HepG2 (cell line): ENCODE measurements around the gene HOXA5. TPM values are rescaled to one million over a fixed set of nuclear protein-coding genes. Genes with fewer than 3 reads are reported as not detected.

Experiments
- CEBPG ChIP-seq: IDR thresholded peaks from 2 replicates; pipeline ENCODE4 v1.6.1; 2016
- HDAC1 ChIP-seq: sonication (generic); formaldehyde crosslinking; IDR thresholded peaks from 2 replicates; pipeline ENCODE4 v1.5.1; 2020; ENCODE audit warnings: mild to moderate bottlenecking, missing genetic modification reagents
- HMGA1 ChIP-seq: sonication (generic); formaldehyde crosslinking; conservative IDR thresholded peaks from 2 replicates; pipeline ENCODE4 v1.4.0; 2020; ENCODE audit warnings: missing genetic modification reagents
- KLF11 ChIP-seq: IDR thresholded peaks from 2 replicates; pipeline ENCODE4 v1.6.1; 2016; ENCODE audit warnings: missing compliant biosample characterization
- KLF16 ChIP-seq, 2 experiments: sonication (generic) in 1 of 2; formaldehyde crosslinking in 1 of 2; IDR thresholded peaks; 2 replicates each; pipeline versions ENCODE4 v1.6.1 to v1.8.0; 2016 to 2023; ENCODE audit warnings: missing genetic modification reagents in 2 of 2, missing compliant biosample characterization in 1 of 2
- MIER3 ChIP-seq: IDR thresholded peaks from 2 replicates; pipeline ENCODE4 v1.6.1; 2016; ENCODE audit warnings: missing compliant biosample characterization, borderline replicate concordance
- NR2F1 ChIP-seq, 2 experiments: fragments of 450-650 bp in 1 of 2; formaldehyde crosslinking in 1 of 2; IDR thresholded peaks; 2 replicates each; pipeline versions ENCODE4 v1.5.0 to v1.6.1; 2016 to 2020; ENCODE audit warnings: mild to moderate bottlenecking in 1 of 2, missing compliant biosample characterization in 1 of 2, missing genetic modification reagents in 1 of 2, moderate library complexity in 1 of 2
- NRL ChIP-seq: sonication (generic); formaldehyde crosslinking; IDR thresholded peaks from 2 replicates; pipeline ENCODE4 v1.5.0; 2020; ENCODE audit warnings: missing genetic modification reagents, mild to moderate bottlenecking, moderate library complexity, borderline replicate concordance
- RAD21 ChIP-seq: fragments of 450-650 bp; formaldehyde crosslinking; IDR thresholded peaks from 2 replicates; pipeline ENCODE4 v1.5.0; 2020; ENCODE audit warnings: mild to moderate bottlenecking
- SNRNP70 ChIP-seq: fragments of 200-400 bp; formaldehyde crosslinking; IDR thresholded peaks from 2 replicates; pipeline ENCODE4 v1.6.1; 2017; ENCODE audit warnings: mild to moderate bottlenecking, low read depth, low read length, moderate library complexity
- TBP ChIP-seq: sonication (generic); formaldehyde crosslinking; IDR thresholded peaks from 2 replicates; pipeline ENCODE4 v1.5.0; 2020; ENCODE audit warnings: missing genetic modification reagents
- ZFAT ChIP-seq: sonication (generic); formaldehyde crosslinking; conservative IDR thresholded peaks from 2 replicates; pipeline ENCODE4 v1.8.1; 2023; ENCODE audit warnings: missing genetic modification reagents, inconsistent platforms
- ZFP36L1 ChIP-seq: sonication (generic); formaldehyde crosslinking; IDR thresholded peaks from 2 replicates; pipeline ENCODE4 v1.8.0; 2022; ENCODE audit warnings: mild to moderate bottlenecking, missing genetic modification reagents, moderate library complexity
- ZNF124 ChIP-seq: sonication (generic); formaldehyde crosslinking; IDR thresholded peaks from 2 replicates; pipeline ENCODE4 v1.4.0; 2020; ENCODE audit warnings: missing genetic modification reagents
- ZNF282 ChIP-seq: fragments of 450-650 bp; IDR thresholded peaks from 2 replicates; pipeline ENCODE4 v1.6.1; 2018; ENCODE audit not compliant: partially characterized antibody
- ZNF382 ChIP-seq: sonication (generic); formaldehyde crosslinking; IDR thresholded peaks from 2 replicates; pipeline ENCODE4 v1.5.0; 2020; ENCODE audit warnings: missing genetic modification reagents, mild to moderate bottlenecking, borderline replicate concordance
- ZNF510 ChIP-seq: sonication (generic); formaldehyde crosslinking; IDR thresholded peaks from 2 replicates; pipeline ENCODE4 v1.4.0; 2020; ENCODE audit warnings: low read depth, mild to moderate bottlenecking, missing genetic modification reagents
- ZNF746 ChIP-seq: sonication (generic); formaldehyde crosslinking; IDR thresholded peaks from 2 replicates; pipeline ENCODE4 v1.8.0; 2022; ENCODE audit warnings: mild to moderate bottlenecking, missing genetic modification reagents
- ZSCAN9 ChIP-seq: IDR thresholded peaks from 2 replicates; pipeline ENCODE4 v1.6.1; 2016; ENCODE audit warnings: borderline replicate concordance
- polyA plus RNA-seq, 8 experiments: library from polyadenylated mRNA; depleted of rRNA in 3 of 8; stranded (reverse) in 7 of 8; unstranded in 1 of 8; fragments of >200 nt; fragmentation: Illumina TruSeq in 4 of 8; extraction: Trizol in 4 of 8; gene quantifications; 2 replicates each; pipeline versions ENCODE4 v1.2.1 to v1.2.3, GENCODE V29; 2011 to 2016; ENCODE audit warnings: low read depth in 4 of 8, missing spikeins in 1 of 8, mixed read lengths in 1 of 8; ENCODE audit not compliant: insufficient read depth in 1 of 8
- total RNA-seq, 5 experiments: library from RNA; depleted of rRNA; stranded (reverse); fragments of >200 nt; fragmentation: Illumina TruSeq; extraction: Trizol; gene quantifications; 2 replicates each; pipeline ENCODE4 v1.2.3, GENCODE V29; 2016; ENCODE audit warnings: low read depth in 1 of 5
- TF ChIP-seq, protein P1 (sequence below): sonication (generic); formaldehyde crosslinking; IDR thresholded peaks from 2 replicates; pipeline ENCODE4 v1.5.0; 2020; ENCODE audit warnings: mild to moderate bottlenecking, missing genetic modification reagents, borderline replicate concordance
- TF ChIP-seq, protein P2 (sequence below): sonication (generic); formaldehyde crosslinking; IDR thresholded peaks from 2 replicates; pipeline ENCODE4 v1.4.0; 2020; ENCODE audit warnings: mild to moderate bottlenecking, missing genetic modification reagents

HOXA5 gene
- total and polyA plus RNA-seq, 2 of the 13 experiments (the other 11 are each of a cell fraction or from before 2014, with no cell fraction given) = 3.2 to 3.6 TPM

DNA sequence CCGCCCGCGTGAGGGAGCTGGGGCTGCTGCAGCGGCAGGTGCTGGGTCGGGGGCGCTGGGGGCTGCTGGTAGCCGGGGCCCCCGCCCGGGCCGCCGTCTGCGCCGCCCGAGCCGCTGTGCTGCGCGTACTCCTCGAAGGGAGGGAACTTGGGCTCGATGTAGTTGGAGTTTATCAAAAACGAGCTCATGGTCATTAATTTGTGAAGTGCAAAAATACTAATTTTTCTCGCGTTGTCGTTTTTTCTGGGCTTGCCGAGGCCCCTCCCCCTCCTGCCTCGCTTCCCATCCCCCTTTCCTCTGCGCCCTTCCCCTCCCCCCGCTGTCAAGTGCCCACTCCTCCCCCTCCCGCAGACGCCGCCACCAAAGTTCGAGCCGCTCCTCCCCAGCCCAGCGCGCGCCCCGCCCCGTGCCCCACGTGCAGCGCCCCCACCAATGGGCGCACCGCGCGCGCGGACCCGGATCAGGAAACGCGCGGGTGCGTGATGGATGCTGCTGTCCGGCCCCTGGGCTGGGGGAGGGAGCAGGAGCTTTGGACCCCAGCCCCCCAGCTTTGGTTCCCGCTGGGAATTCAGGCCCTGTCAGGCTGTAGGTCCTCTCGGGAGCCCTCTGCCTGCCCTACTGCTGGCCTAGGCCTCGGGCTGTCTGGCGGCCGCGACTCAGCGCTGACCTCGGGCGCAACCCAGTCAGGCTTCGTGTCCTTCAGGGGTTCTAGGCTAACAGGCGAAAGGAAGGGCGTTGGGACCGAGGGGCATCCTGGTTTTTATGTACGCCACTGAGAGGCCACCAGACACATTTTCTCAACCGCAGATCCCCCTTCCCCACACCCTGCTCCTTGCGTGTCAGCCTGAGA lies 12.7 kb downstream of the HOXA5 start, which contains the start of gene HOXA4 (continued):
- TF ChIP-seq, protein P1, sequence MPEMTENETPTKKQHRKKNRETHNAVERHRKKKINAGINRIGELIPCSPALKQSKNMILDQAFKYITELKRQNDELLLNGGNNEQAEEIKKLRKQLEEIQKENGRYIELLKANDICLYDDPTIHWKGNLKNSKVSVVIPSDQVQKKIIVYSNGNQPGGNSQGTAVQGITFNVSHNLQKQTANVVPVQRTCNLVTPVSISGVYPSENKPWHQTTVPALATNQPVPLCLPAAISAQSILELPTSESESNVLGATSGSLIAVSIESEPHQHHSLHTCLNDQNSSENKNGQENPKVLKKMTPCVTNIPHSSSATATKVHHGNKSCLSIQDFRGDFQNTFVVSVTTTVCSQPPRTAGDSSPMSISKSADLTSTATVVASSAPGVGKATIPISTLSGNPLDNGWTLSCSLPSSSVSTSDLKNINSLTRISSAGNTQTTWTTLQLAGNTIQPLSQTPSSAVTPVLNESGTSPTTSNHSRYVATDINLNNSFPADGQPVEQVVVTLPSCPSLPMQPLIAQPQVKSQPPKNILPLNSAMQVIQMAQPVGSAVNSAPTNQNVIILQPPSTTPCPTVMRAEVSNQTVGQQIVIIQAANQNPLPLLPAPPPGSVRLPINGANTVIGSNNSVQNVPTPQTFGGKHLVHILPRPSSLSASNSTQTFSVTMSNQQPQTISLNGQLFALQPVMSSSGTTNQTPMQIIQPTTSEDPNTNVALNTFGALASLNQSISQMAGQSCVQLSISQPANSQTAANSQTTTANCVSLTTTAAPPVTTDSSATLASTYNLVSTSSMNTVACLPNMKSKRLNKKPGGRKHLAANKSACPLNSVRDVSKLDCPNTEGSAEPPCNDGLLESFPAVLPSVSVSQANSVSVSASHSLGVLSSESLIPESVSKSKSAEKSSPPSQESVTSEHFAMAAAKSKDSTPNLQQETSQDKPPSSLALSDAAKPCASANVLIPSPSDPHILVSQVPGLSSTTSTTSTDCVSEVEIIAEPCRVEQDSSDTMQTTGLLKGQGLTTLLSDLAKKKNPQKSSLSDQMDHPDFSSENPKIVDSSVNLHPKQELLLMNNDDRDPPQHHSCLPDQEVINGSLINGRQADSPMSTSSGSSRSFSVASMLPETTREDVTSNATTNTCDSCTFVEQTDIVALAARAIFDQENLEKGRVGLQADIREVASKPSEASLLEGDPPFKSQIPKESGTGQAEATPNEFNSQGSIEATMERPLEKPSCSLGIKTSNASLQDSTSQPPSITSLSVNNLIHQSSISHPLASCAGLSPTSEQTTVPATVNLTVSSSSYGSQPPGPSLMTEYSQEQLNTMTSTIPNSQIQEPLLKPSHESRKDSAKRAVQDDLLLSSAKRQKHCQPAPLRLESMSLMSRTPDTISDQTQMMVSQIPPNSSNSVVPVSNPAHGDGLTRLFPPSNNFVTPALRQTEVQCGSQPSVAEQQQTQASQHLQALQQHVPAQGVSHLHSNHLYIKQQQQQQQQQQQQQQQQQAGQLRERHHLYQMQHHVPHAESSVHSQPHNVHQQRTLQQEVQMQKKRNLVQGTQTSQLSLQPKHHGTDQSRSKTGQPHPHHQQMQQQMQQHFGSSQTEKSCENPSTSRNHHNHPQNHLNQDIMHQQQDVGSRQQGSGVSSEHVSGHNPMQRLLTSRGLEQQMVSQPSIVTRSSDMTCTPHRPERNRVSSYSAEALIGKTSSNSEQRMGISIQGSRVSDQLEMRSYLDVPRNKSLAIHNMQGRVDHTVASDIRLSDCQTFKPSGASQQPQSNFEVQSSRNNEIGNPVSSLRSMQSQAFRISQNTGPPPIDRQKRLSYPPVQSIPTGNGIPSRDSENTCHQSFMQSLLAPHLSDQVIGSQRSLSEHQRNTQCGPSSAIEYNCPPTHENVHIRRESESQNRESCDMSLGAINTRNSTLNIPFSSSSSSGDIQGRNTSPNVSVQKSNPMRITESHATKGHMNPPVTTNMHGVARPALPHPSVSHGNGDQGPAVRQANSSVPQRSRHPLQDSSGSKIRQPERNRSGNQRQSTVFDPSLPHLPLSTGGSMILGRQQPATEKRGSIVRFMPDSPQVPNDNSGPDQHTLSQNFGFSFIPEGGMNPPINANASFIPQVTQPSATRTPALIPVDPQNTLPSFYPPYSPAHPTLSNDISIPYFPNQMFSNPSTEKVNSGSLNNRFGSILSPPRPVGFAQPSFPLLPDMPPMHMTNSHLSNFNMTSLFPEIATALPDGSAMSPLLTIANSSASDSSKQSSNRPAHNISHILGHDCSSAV (CRISPR knock-in tag) = no peak
- no peak for TF ChIP-seq CEBPG (CRISPR knock-in tag)
- TF ChIP-seq RAD21 = peak; percentile 50; the same call in 1 of the 2 replicates
- TF ChIP-seq ZNF510 = no peak
- peak; percentile 95 for TF ChIP-seq HDAC1 (CRISPR knock-in tag)
- peak; percentile 68; the same call in 1 of the 2 replicates for TF ChIP-seq ZNF746 (CRISPR knock-in tag)
- TF ChIP-seq SNRNP70 = no peak
- no peak; the same call in 1 of the 2 replicates for TF ChIP-seq KLF11
- no peak for TF ChIP-seq NR2F1 (CRISPR knock-in tag; IDR thresholded peaks at IDR 0.05)
- no peak for TF ChIP-seq HMGA1 (CRISPR knock-in tag)
- no peak for TF ChIP-seq ZNF382 (CRISPR knock-in tag)
- TF ChIP-seq ZFP36L1 (CRISPR knock-in tag) = no peak
- TF ChIP-seq MIER3 = no peak
- TF ChIP-seq NRL (CRISPR knock-in tag) = peak; percentile 86; the same call in 1 of the 2 replicates
- TF ChIP-seq ZNF282 = no peak
- no peak for TF ChIP-seq ZSCAN9 (CRISPR knock-in tag)
- no peak for TF ChIP-seq ZNF124
- TF ChIP-seq TBP (CRISPR knock-in tag) = no peak
- TF ChIP-seq, protein P2, sequence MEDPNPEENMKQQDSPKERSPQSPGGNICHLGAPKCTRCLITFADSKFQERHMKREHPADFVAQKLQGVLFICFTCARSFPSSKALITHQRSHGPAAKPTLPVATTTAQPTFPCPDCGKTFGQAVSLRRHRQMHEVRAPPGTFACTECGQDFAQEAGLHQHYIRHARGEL (CRISPR knock-in tag) = 0 out of 2 replicates have a peak, but pooled peaks have one; percentile 37
- TF ChIP-seq KLF16 (CRISPR knock-in tag; IDR thresholded peaks at IDR 0.05) = no peak
- no peak for TF ChIP-seq ZFAT (CRISPR knock-in tag)
